Kidney (tissue), 14 donors: Measurements from ENCODE around the gene EFCAB14. TPM values are rescaled to one million over a fixed set of nuclear protein-coding genes. Genes with fewer than 3 reads are reported as not detected.

Source experiments
- DNase-seq, 5 donors: peaks; one replicate each; pipeline ENCODE4 v3.0.0-alpha.2; 2013 to 2020
- FAIRE-seq: peaks from 2 replicates; lab custom pipeline; 2012; peaks lifted over from hg19 to GRCh38; lab: Jason Lieb, UNC
- H3K27ac ChIP-seq, 2 donors: one replicate each; pipeline ENCODE4 v1.7.0; 2013; ENCODE audit warnings: low read depth in 2 of 2, low read length in 2 of 2, inconsistent platforms in 1 of 2
- H3K27me3 ChIP-seq: one replicate; pipeline ENCODE4 v1.7.1; 2013; ENCODE audit warnings: low read length, inconsistent platforms; ENCODE audit not compliant: control insufficient read depth, insufficient read depth
- H3K36me3 ChIP-seq, 3 donors: one replicate each; pipeline versions ENCODE4 v1.7.0 to v1.7.1; 2013; ENCODE audit warnings: low read length in 3 of 3, control low read depth in 1 of 3, inconsistent platforms in 1 of 3; ENCODE audit not compliant: insufficient read depth in 3 of 3, control insufficient read depth in 2 of 3
- H3K4me1 ChIP-seq, 3 donors: one replicate each; pipeline versions ENCODE4 v1.7.0 to v1.7.1; 2013; ENCODE audit warnings: low read length in 3 of 3, inconsistent platforms in 1 of 3, low read depth in 1 of 3; ENCODE audit not compliant: control insufficient read depth in 2 of 3, insufficient read depth in 2 of 3
- H3K4me3 ChIP-seq, 3 donors: one replicate each; pipeline versions ENCODE4 v1.7.0 to v1.8.1; 2013; ENCODE audit warnings: low read length in 3 of 3, control low read depth in 1 of 3, inconsistent platforms in 1 of 3
- H3K9ac ChIP-seq, 3 donors: one replicate each; pipeline versions ENCODE4 v1.7.0 to v1.7.1; 2013; ENCODE audit warnings: low read length in 3 of 3, control low read depth in 1 of 3, inconsistent platforms in 1 of 3
- H3K9me3 ChIP-seq, 3 donors: one replicate each; pipeline versions ENCODE4 v1.7.0 to v1.7.1; 2013; ENCODE audit warnings: low read length in 3 of 3, control low read depth in 1 of 3, inconsistent platforms in 1 of 3; ENCODE audit not compliant: control insufficient read depth in 2 of 3, insufficient read depth in 1 of 3
- CTCF ChIP-seq: IDR thresholded peaks from 3 replicates; pipeline ENCODE4 v1.5.1; 2012; ENCODE audit warnings: mild to moderate bottlenecking, moderate library complexity, borderline replicate concordance; ENCODE audit not compliant: insufficient read depth; ENCODE audit errors: extremely low read depth
- intact Hi-C: fragments of 100-400 bp; cut with DNase I; formaldehyde crosslinking; loops from one replicate; pipeline ENCODE4 v1.11.1; 2022
- polyA plus RNA-seq: library from polyadenylated mRNA; stranded (reverse); fragments of 350-450 nt; fragmentation: Illumina TruSeq; extraction: RNeasy Lipid Tissue Mini Kit (QIAGEN cat#74804); gene quantifications from one replicate; pipeline ENCODE4 v1.2.3, GENCODE V29; 2014; ENCODE audit warnings: low read depth, low replicate concordance; ENCODE audit not compliant: insufficient read depth
- total RNA-seq: library from RNA; stranded (reverse); fragmentation: NEBNext Ultra II Directional; extraction: Animal tissue kit (Norgen Biotek cat#: 25700); gene quantifications from one replicate; pipeline ENCODE4 v1.2.1, GENCODE V29; 2021
- donor health status: control.
- donor health status: control.
- donor health status: control.
- donor health status: control.
- donor health status: control.
- donor health status: DM: yes; HTN: yes; CAD: no.
- donor health status: Normal renal cell carcinoma (clear cell type).

EFCAB14 gene
- total and polyA plus RNA-seq, 2 donors from 2014 or later: 48.1 to 129 TPM

- H3K4me1 ChIP-seq: peaks cover 0 to 3% (median 0%) of the 10 kb centered on the region in 3 donors
- FAIRE-seq: no peak
- no peak for TF ChIP-seq CTCF
- no peaks in the 10 kb centered on the region for H3K27me3 ChIP-seq
- intact Hi-C loops: no loop called here
- H3K27ac ChIP-seq: no peak overlapping the region
- no peak overlapping the region for H3K4me3 ChIP-seq
- peaks cover 0 to 16% (median 3%) of the 10 kb centered on the region in 3 donors for H3K9me3 ChIP-seq
- no peak for DNase-seq
- no peak overlapping the region for H3K9ac ChIP-seq
- peaks cover 5 to 15% (median 7%) of the 10 kb centered on the region in 3 donors for H3K36me3 ChIP-seq
These were observed 72.6 kb downstream of the EFCAB14 start for GRCh38 chr1:46646331-46646730.

- FAIRE-seq: no peak
These were observed 73.1 kb downstream of the EFCAB14 start for GRCh38 chr1:46645815-46646214.

GRCh38 chr1:46643368-46643775 lies 75.5 kb downstream of the EFCAB14 start:
- Histone ChIP-seq H3K4me3 (no peak overlapping the region), H3K27ac (no peak overlapping the region), H3K36me3 (peaks cover 0 to 7% (median 5%) of the 10 kb centered on the region in 3 donors), H3K27me3 (no peaks in the 10 kb centered on the region), H3K9ac (no peak overlapping the region), H3K9me3 (peaks cover 0 to 5% (median 0%) of the 10 kb centered on the region in 3 donors), H3K4me1 (peaks cover 0 to 3% (median 0%) of the 10 kb centered on the region in 3 donors)
- no peak for TF ChIP-seq CTCF
- peak in 2 of 5 donors; percentile 42 to 66 for DNase-seq
- no peak for FAIRE-seq
- intact Hi-C loops: no loop called here

More at GRCh38 chr1:46645815-46646214, 73.1 kb downstream of the EFCAB14 start:
- Histone ChIP-seq H3K27me3 (no peaks in the 10 kb centered on the region), H3K9ac (no peak overlapping the region), H3K36me3 (peaks cover 5 to 15% (median 7%) of the 10 kb centered on the region in 3 donors), H3K27ac (no peak overlapping the region), H3K4me3 (no peak overlapping the region), H3K9me3 (peaks cover 0 to 16% (median 3%) of the 10 kb centered on the region in 3 donors), H3K4me1 (peaks cover 0 to 3% (median 0%) of the 10 kb centered on the region in 3 donors)
- no peak for DNase-seq
- no peak for TF ChIP-seq CTCF
- intact Hi-C loops: no loop called here
